ENCODE results near the gene MIPOL1. TPM values are rescaled to one million over a fixed set of nuclear protein-coding genes. Genes with fewer than 3 reads are reported as not detected.

MIPOL1 gene
- total RNA-seq, 1 experiment from 2014 or later, result 15.4 TPM

- RAD21 ChIA-PET (ENCODE audit: low non-redundant PET in 1 of 2, low total read pairs in 2 of 2, uncharacterized antibody in 2 of 2, unreplicated experiment in 2 of 2), result no interaction called here
- H3K9me2 ChIP-seq (ENCODE audit: insufficient read depth), result no peaks in the 10 kb centered on the region
- no peak for TF ChIP-seq TCF7L2 (IDR thresholded peaks at IDR 0.05; ENCODE audit: borderline replicate concordance, extremely low read depth, insufficient read depth, insufficient read length)
- no peak for TF ChIP-seq FOSL1 (IDR thresholded peaks at IDR 0.05; ENCODE audit: low read depth)
- TF ChIP-seq CEBPB (IDR thresholded peaks at IDR 0.05; ENCODE audit: low read depth), result no peak
- no peak for TF ChIP-seq ZFX (IDR thresholded peaks at IDR 0.05)
- TF ChIP-seq POLR2AphosphoS5 (IDR thresholded peaks at IDR 0.05; ENCODE audit: low read depth, low read length), result no peak
- no peak for TF ChIP-seq RAD21 (IDR thresholded peaks at IDR 0.05; ENCODE audit: low read depth)
- no peak for TF ChIP-seq SIN3A (IDR thresholded peaks at IDR 0.05; ENCODE audit: low read depth)
- TF ChIP-seq SRF (IDR thresholded peaks at IDR 0.05; ENCODE audit: low read depth), result no peak
- no peak for TF ChIP-seq ZBTB33 (IDR thresholded peaks at IDR 0.05; ENCODE audit: extremely low read depth, insufficient replicate concordance, low read length)
- no peak for TF ChIP-seq SP1 (IDR thresholded peaks at IDR 0.05; ENCODE audit: low read depth)
- TF ChIP-seq POLR2A (IDR thresholded peaks at IDR 0.05; ENCODE audit: borderline replicate concordance, extremely low read depth, insufficient read depth, insufficient read length), result no peak
- TF ChIP-seq EZH2 (IDR thresholded peaks at IDR 0.05), result no peak
- TF ChIP-seq REST (IDR thresholded peaks at IDR 0.05; ENCODE audit: low read depth), result no peak
- no peak for TF ChIP-seq ELF1 (IDR thresholded peaks at IDR 0.05; ENCODE audit: borderline replicate concordance, low read depth)
- TF ChIP-seq EGR1 (IDR thresholded peaks at IDR 0.05; ENCODE audit: low read depth), result no peak
- no peak for TF ChIP-seq EZH2phosphoT487 (IDR thresholded peaks at IDR 0.05; ENCODE audit: borderline replicate concordance)
- no peak for TF ChIP-seq JUND (IDR thresholded peaks at IDR 0.05)
- H3K4me1 ChIP-seq (ENCODE audit: control insufficient read depth in 1 of 2, insufficient read depth in 2 of 2, low read length in 2 of 2), result no peaks in the 10 kb centered on the region
- H3K27me3 ChIP-seq (ENCODE audit: insufficient read depth, low read length), result no peaks in the 10 kb centered on the region
- no peaks in the 10 kb centered on the region; a peak in 1 of 4 replicates for H3K36me3 ChIP-seq (ENCODE audit: control insufficient read depth in 1 of 2, insufficient read depth in 2 of 2, low read length in 2 of 2)
- DNase-seq (ENCODE audit: low read depth, low spot score), result no peak
- no peaks in the 10 kb centered on the region for H3K79me2 ChIP-seq (ENCODE audit: insufficient read depth, low read length)
- H2AFZ ChIP-seq (ENCODE audit: low read depth, low read length, poor library complexity, severe bottlenecking), result no peak overlapping the region
- intact Hi-C loops (cut with micrococcal nuclease), result loop anchor here (10.0 kb wide), 1 partner anchor 457 kb away; no protein-coding TSS in a partner anchor
- H3K27ac ChIP-seq (ENCODE audit: low read depth, low read length), result no peak overlapping the region
- no peak overlapping the region for H3K9ac ChIP-seq (ENCODE audit: low read length)
- POLR2A ChIA-PET, result no interaction called here
- no peaks in the 10 kb centered on the region for H3K9me3 ChIP-seq (ENCODE audit: control insufficient read depth in 1 of 2, insufficient read depth in 1 of 2, low read depth in 1 of 2, low read length in 2 of 2)
- no peak for ATAC-seq
- no peak overlapping the region for H3K4me2 ChIP-seq (ENCODE audit: low read length)
- BruUV-seq (replicated peaks), result no TSS peak
- CTCF ChIA-PET, result no interaction called here
- H3K4me3 ChIP-seq (replicated peaks in 1 of 2; ENCODE audit: low read depth in 1 of 2, low read length in 2 of 2), result no peak overlapping the region
- H4K20me1 ChIP-seq (ENCODE audit: insufficient read depth), result 0 out of 2 replicates have a peak, but pooled peaks cover 4% of the 10 kb centered on the region
Observed at GRCh38 chr14:37247791-37248461, 50.2 kb downstream of the MIPOL1 start.

All from HCT116 (cell line).